ENCODE measurements around the gene BCL2A1. TPM values are rescaled to one million over a fixed set of nuclear protein-coding genes. Genes with fewer than 3 reads are reported as not detected.
"Not testable (repeated sequence)": the region's sequence is repeated elsewhere in the genome, so short reads cannot be mapped to it uniquely, and the experiment has no call there.

The BCL2A1 gene
- total RNA-seq, 1 donor from 2014 or later = 0.49 TPM

- Mint-ChIP-seq H3K4me3 (no peak overlapping the region), H3K9me3 (no peaks in the 10 kb centered on the region), H3K27ac (no peak overlapping the region), H3K27me3 (ENCODE audit: low read depth) (peaks cover 25% of the 10 kb centered on the region), H3K36me3 (no peaks in the 10 kb centered on the region), H3K4me1 (peaks cover 1% of the 10 kb centered on the region)
- DNase-seq (ENCODE audit: low spot score in 2 of 2, unreplicated experiment in 2 of 2) = no peak
- TF ChIP-seq CTCF (IDR thresholded peaks at IDR 0.05; ENCODE audit: unreplicated experiment) = no peak
Observed at GRCh38 chr15:79943820-79944219, 27.2 kb downstream of the BCL2A1 start.

- no peak for TF ChIP-seq CTCF (IDR thresholded peaks at IDR 0.05; ENCODE audit: unreplicated experiment)
- H3K4me3 Mint-ChIP-seq = no peak overlapping the region
- DNase-seq (ENCODE audit: low spot score in 2 of 2, unreplicated experiment in 2 of 2) = no peak
- H3K4me1 Mint-ChIP-seq = no peaks in the 10 kb centered on the region
- peaks cover 25% of the 10 kb centered on the region for H3K27me3 Mint-ChIP-seq (ENCODE audit: low read depth)
- H3K9me3 Mint-ChIP-seq = no peaks in the 10 kb centered on the region
- no peak overlapping the region for H3K27ac Mint-ChIP-seq
- no peaks in the 10 kb centered on the region for H3K36me3 Mint-ChIP-seq
Observed at GRCh38 chr15:79942741-79943481, 28.1 kb downstream of the BCL2A1 start.

GRCh38 chr15:79939399-79939798 is 31.6 kb downstream of the BCL2A1 start:
- Mint-ChIP-seq H3K36me3 (no peaks in the 10 kb centered on the region), H3K27me3 (ENCODE audit: low read depth) (peaks cover 11% of the 10 kb centered on the region), H3K4me1 (peaks cover 16% of the 10 kb centered on the region), H3K4me3 (no peak overlapping the region), H3K27ac (no peak overlapping the region), H3K9me3 (no peaks in the 10 kb centered on the region)
- DNase-seq (ENCODE audit: low spot score in 2 of 2, unreplicated experiment in 2 of 2) = no peak
- no peak for TF ChIP-seq CTCF (IDR thresholded peaks at IDR 0.05; ENCODE audit: unreplicated experiment)

GRCh38 chr15:79938143-79938542 is 32.9 kb downstream of the BCL2A1 start:
- TF ChIP-seq CTCF (IDR thresholded peaks at IDR 0.05; ENCODE audit: unreplicated experiment) = no peak
- Mint-ChIP-seq H3K9me3 (no peaks in the 10 kb centered on the region), H3K27me3 (ENCODE audit: low read depth) (peaks cover 2% of the 10 kb centered on the region), H3K27ac (no peak overlapping the region), H3K4me3 (no peak overlapping the region), H3K4me1 (peaks cover 16% of the 10 kb centered on the region), H3K36me3 (no peaks in the 10 kb centered on the region)
- no peak for DNase-seq (ENCODE audit: low spot score in 2 of 2, unreplicated experiment in 2 of 2)

- H3K9me3 Mint-ChIP-seq; DNase-seq (ENCODE audit: low spot score in 2 of 2, unreplicated experiment in 2 of 2); H3K27me3 Mint-ChIP-seq (ENCODE audit: low read depth); H3K4me3 Mint-ChIP-seq; H3K36me3 Mint-ChIP-seq: not testable (repeated sequence)
- Mint-ChIP-seq H3K27ac (peak overlapping the region; percentile 51), H3K4me1 (peaks cover 18% of the 10 kb centered on the region)
Observed at GRCh38 chr15:79935556-79936201, 35.3 kb downstream of the BCL2A1 start.

- peaks cover 14% of the 10 kb centered on the region for H3K27me3 Mint-ChIP-seq (ENCODE audit: low read depth)
- H3K4me1 Mint-ChIP-seq = peaks cover 18% of the 10 kb centered on the region
- no peaks in the 10 kb centered on the region for H3K36me3 Mint-ChIP-seq
- no peak overlapping the region for H3K27ac Mint-ChIP-seq
- TF ChIP-seq CTCF (IDR thresholded peaks at IDR 0.05; ENCODE audit: unreplicated experiment) = no peak
- no peak for DNase-seq (ENCODE audit: low spot score in 2 of 2, unreplicated experiment in 2 of 2)
- H3K4me3 Mint-ChIP-seq = no peak overlapping the region
- no peaks in the 10 kb centered on the region for H3K9me3 Mint-ChIP-seq
Observed at GRCh38 chr15:79933231-79933630, 37.8 kb downstream of the BCL2A1 start.
